H1 (cell line): Measurements from ENCODE around the gene POLDIP3. TPM values are rescaled to one million over a fixed set of nuclear protein-coding genes. Genes with fewer than 3 reads are reported as not detected.

Source experiments
- CTCF ChIA-PET: fragments of 300-600 bp; sonication (Branson Sonifier 250); formaldehyde crosslinking; loops from one replicate; lab custom pipeline; 2021; ENCODE audit not compliant: partially characterized antibody; lab: Charles Lee
- POLR2A ChIA-PET: fragments of 300-600 bp; sonication (Branson Sonifier 250); formaldehyde crosslinking; loops from one replicate; lab custom pipeline; 2021; ENCODE audit warnings: inconsistent platforms; ENCODE audit not compliant: partially characterized antibody; lab: Charles Lee
- DNase-seq, 2 experiments: peaks; one replicate each; pipeline versions ENCODE4 v3.0.0 to v3.0.0-alpha.2; 2010 to 2022; ENCODE audit warnings: low spot score in 2 of 2, low read depth in 1 of 2, mixed read lengths in 1 of 2
- FAIRE-seq: peaks from 2 replicates; lab custom pipeline; 2011; peaks lifted over from hg19 to GRCh38; lab: Jason Lieb, UNC
- H2AFZ ChIP-seq: 2 replicates; pipeline ENCODE4 v1.8.1; 2012; ENCODE audit warnings: low read length, inconsistent platforms
- H2AK5ac ChIP-seq: 2 replicates; pipeline ENCODE4 v1.6.1; 2013; ENCODE audit warnings: low read depth, low read length
- H2BK120ac ChIP-seq: replicated peaks from 2 replicates; pipeline ENCODE3; 2013; ENCODE audit warnings: low read depth, low read length, inconsistent platforms
- H2BK12ac ChIP-seq: 2 replicates; pipeline ENCODE4 v1.6.1; 2013; ENCODE audit warnings: low read depth, low read length
- H2BK15ac ChIP-seq: 2 replicates; pipeline ENCODE4 v1.6.1; 2013; ENCODE audit warnings: low read length
- H2BK20ac ChIP-seq: 2 replicates; pipeline ENCODE4 v1.6.1; 2013; ENCODE audit warnings: low read length
- H2BK5ac ChIP-seq: 2 replicates; pipeline ENCODE4 v1.6.1; 2013; ENCODE audit warnings: low read depth, low read length
- H3K14ac ChIP-seq: 2 replicates; pipeline ENCODE4 v1.6.1; 2013; ENCODE audit warnings: inconsistent platforms; ENCODE audit not compliant: insufficient read length
- H3K18ac ChIP-seq: 2 replicates; pipeline ENCODE4 v1.6.1; 2013; ENCODE audit warnings: low read length; ENCODE audit errors: extremely low read depth
- H3K23ac ChIP-seq: 2 replicates; pipeline ENCODE4 v1.6.1; 2013; ENCODE audit warnings: inconsistent platforms; ENCODE audit not compliant: insufficient read length
- H3K23me2 ChIP-seq: 2 replicates; pipeline ENCODE4 v1.6.1; 2013; ENCODE audit warnings: low read depth, low read length
- H3K27ac ChIP-seq: 2 replicates; pipeline ENCODE4 v1.6.1; 2011; ENCODE audit warnings: low read depth, low read length, inconsistent platforms
- H3K27me3 ChIP-seq, 4 experiments: replicated peaks in 1 of 4; 1 replicate in 1 of 4; 2 replicates in 3 of 4; pipeline versions ENCODE4 v1.6.1 to v1.8.1; 2011 to 2013; ENCODE audit warnings: low read length in 3 of 4, mild to moderate bottlenecking in 3 of 4, inconsistent platforms in 2 of 4, mixed read lengths in 2 of 4, moderate library complexity in 1 of 4; ENCODE audit not compliant: control insufficient read depth in 3 of 4, insufficient read depth in 3 of 4; ENCODE audit errors: extremely low read depth in 1 of 4
- H3K36me3 ChIP-seq, 4 experiments: 2 replicates each; pipeline versions ENCODE4 v1.6.1 to v1.8.1; 2011 to 2013; ENCODE audit warnings: mild to moderate bottlenecking in 4 of 4, low read length in 3 of 4, moderate library complexity in 2 of 4, control low read depth in 1 of 4, inconsistent platforms in 1 of 4; ENCODE audit not compliant: insufficient read depth in 4 of 4, control insufficient read depth in 2 of 4
- H3K4ac ChIP-seq: replicated peaks from 2 replicates; pipeline ENCODE3; 2013; ENCODE audit warnings: low read length, low read depth, mixed read lengths, inconsistent platforms; ENCODE audit not compliant: insufficient read length
- H3K4me1 ChIP-seq, 4 experiments: replicated peaks in 1 of 4; 1 replicate in 1 of 4; 2 replicates in 3 of 4; pipeline versions ENCODE4 v1.6.1 to v1.8.1; 2011 to 2013; ENCODE audit warnings: low read length in 3 of 4, inconsistent platforms in 2 of 4, mixed read lengths in 1 of 4; ENCODE audit not compliant: insufficient read depth in 4 of 4, control insufficient read depth in 3 of 4
- H3K4me2 ChIP-seq, 2 experiments: 2 replicates each; pipeline versions ENCODE4 v1.6.1 to v1.8.1; 2011 to 2013; ENCODE audit warnings: low read depth in 2 of 2, low read length in 2 of 2, control low read depth in 1 of 2, inconsistent platforms in 1 of 2, mild to moderate bottlenecking in 1 of 2; ENCODE audit not compliant: insufficient read depth in 1 of 2
- H3K4me3 ChIP-seq, 4 experiments: fragments of 200-600, 300-600 bp in 1 of 4; sonication (generic), shearing (Covaris generic), sonication (Bioruptor Twin) in 1 of 4; 2 replicates each; pipeline versions ENCODE4 v1.5.1 to v1.8.1; 2011 to 2016; ENCODE audit warnings: low read length in 4 of 4, low read depth in 3 of 4, control low read depth in 2 of 4, inconsistent platforms in 2 of 4, mild to moderate bottlenecking in 2 of 4, mixed read lengths in 1 of 4, moderate library complexity in 1 of 4; ENCODE audit not compliant: insufficient read depth in 2 of 4; ENCODE audit errors: extremely low read depth in 1 of 4
- H3K56ac ChIP-seq: replicated peaks from 2 replicates; pipeline ENCODE3; 2013; ENCODE audit warnings: low read depth, mild to moderate bottlenecking, mixed read lengths, low read length, inconsistent platforms; ENCODE audit not compliant: insufficient read length
- H3K79me1 ChIP-seq: 2 replicates; pipeline ENCODE4 v1.6.1; 2013; ENCODE audit warnings: low read depth, low read length, control low read depth
- H3K79me2 ChIP-seq, 2 experiments: 2 replicates each; pipeline versions ENCODE4 v1.6.1 to v1.8.1; 2012 to 2013; ENCODE audit warnings: low read length in 2 of 2, mild to moderate bottlenecking in 2 of 2, inconsistent platforms in 1 of 2; ENCODE audit not compliant: insufficient read depth in 2 of 2, control insufficient read depth in 1 of 2
- H3K9ac ChIP-seq, 4 experiments: replicated peaks in 1 of 4; 1 replicate in 1 of 4; 2 replicates in 3 of 4; pipeline versions ENCODE4 v1.6.1 to v1.8.1; 2011 to 2013; ENCODE audit warnings: low read depth in 3 of 4, low read length in 3 of 4, control low read depth in 2 of 4, mild to moderate bottlenecking in 2 of 4, moderate library complexity in 2 of 4, inconsistent platforms in 1 of 4; ENCODE audit errors: extremely low read depth in 1 of 4
- H3K9me3 ChIP-seq, 2 experiments: 2 replicates each; pipeline versions ENCODE4 v1.6.1 to v1.8.1; 2012 to 2013; ENCODE audit warnings: mild to moderate bottlenecking in 2 of 2, moderate library complexity in 2 of 2, control low read depth in 1 of 2, inconsistent platforms in 1 of 2, low read depth in 1 of 2, low read length in 1 of 2, mixed read lengths in 1 of 2; ENCODE audit not compliant: insufficient read depth in 2 of 2
- H4K20me1 ChIP-seq, 2 experiments: replicated peaks in 1 of 2; 2 replicates each; pipeline versions ENCODE3 to v1.8.1; 2011 to 2013; ENCODE audit warnings: inconsistent platforms in 2 of 2, low read length in 2 of 2, mild to moderate bottlenecking in 1 of 2; ENCODE audit not compliant: insufficient read depth in 2 of 2, control insufficient read depth in 1 of 2
- H4K5ac ChIP-seq: 2 replicates; pipeline ENCODE4 v1.6.1; 2013; ENCODE audit warnings: low read length, low read depth, mixed read lengths, inconsistent platforms; ENCODE audit not compliant: insufficient read length
- H4K8ac ChIP-seq: 2 replicates; pipeline ENCODE4 v1.8.0; 2013; ENCODE audit warnings: mild to moderate bottlenecking, moderate library complexity, low read length, inconsistent platforms; ENCODE audit not compliant: insufficient read depth; ENCODE audit errors: extremely low read depth
- H4K91ac ChIP-seq: replicated peaks from 2 replicates; pipeline ENCODE3; 2013; ENCODE audit warnings: low read length, mixed read lengths, inconsistent platforms; ENCODE audit not compliant: insufficient read length
- BRCA1 ChIP-seq: IDR thresholded peaks from 2 replicates; pipeline ENCODE4 v1.6.1; 2012; ENCODE audit warnings: low read depth, low read length, improper control_type of control experiment
- CEBPB ChIP-seq: IDR thresholded peaks from 2 replicates; pipeline ENCODE4 v1.6.1; 2012; ENCODE audit warnings: low read depth, low read length
- JUN ChIP-seq: IDR thresholded peaks from 2 replicates; pipeline ENCODE4 v1.6.1; 2011; ENCODE audit warnings: low read depth, mild to moderate bottlenecking, improper control_type of control experiment, low read length
- KDM1A ChIP-seq: fragments of 200-600, 300-600 bp; sonication (generic); IDR thresholded peaks from 2 replicates; pipeline ENCODE4 v1.7.1; 2016; ENCODE audit warnings: mild to moderate bottlenecking, low read length, borderline replicate concordance
- POLR2A ChIP-seq, 2 experiments: IDR thresholded peaks; 1 replicate in 1 of 2; 2 replicates in 1 of 2; pipeline ENCODE4 v1.6.1; 2011; ENCODE audit warnings: low read depth in 2 of 2, low read length in 2 of 2, mild to moderate bottlenecking in 2 of 2; ENCODE audit errors: control extremely low read depth in 1 of 2
- POLR2AphosphoS5 ChIP-seq: IDR thresholded peaks from 2 replicates; pipeline ENCODE4 v1.6.1; 2011; ENCODE audit warnings: low read depth, low read length
- RAD21 ChIP-seq, 2 experiments: IDR thresholded peaks in 1 of 2; conservative IDR thresholded peaks in 1 of 2; 2 replicates each; pipeline ENCODE4 v1.6.1; 2011; ENCODE audit warnings: low read depth in 2 of 2, low read length in 2 of 2, improper control_type of control experiment in 1 of 2, inconsistent platforms in 1 of 2, mild to moderate bottlenecking in 1 of 2, moderate library complexity in 1 of 2
- SIRT6 ChIP-seq: IDR thresholded peaks from one replicate; pipeline ENCODE4 v1.7.1; 2012; ENCODE audit warnings: low read length, inconsistent platforms
- TAF7 ChIP-seq: optimal IDR thresholded peaks from 2 replicates; pipeline ENCODE3; 2011; ENCODE audit warnings: low read depth, mild to moderate bottlenecking, inconsistent platforms, low read length, moderate library complexity, borderline replicate concordance
- WGBS, 2 experiments: shearing (Covaris generic) in 1 of 2; methylation state at CpG; one replicate each; pipeline versions ENCODE4 v1.1.6 to v1.1.7; 2013 to 2015; ENCODE audit warnings: low lambda C conversion rate in 2 of 2, mixed read lengths in 2 of 2, inconsistent platforms in 1 of 2, low coverage in 1 of 2, missing lambda C conversion rate in 1 of 2; ENCODE audit not compliant: insufficient replicate concordance in 2 of 2, insufficient coverage in 1 of 2, insufficient read length in 1 of 2; ENCODE audit errors: extremely low coverage in 1 of 2, missing lambda C conversion rate in 1 of 2; 5-methylcytosine and 5-hydroxymethylcytosine counted together
- polyA plus RNA-seq, 7 experiments: library from polyadenylated mRNA; depleted of rRNA in 3 of 7; stranded (reverse) in 5 of 7; unstranded in 2 of 7; fragments of >200 nt in 5 of 7; fragments of 200-250 nt in 2 of 7; gene quantifications; 1 replicate in 5 of 7; 2 replicates in 1 of 7; 4 replicates in 1 of 7; pipeline versions ENCODE4 v1.2.1 to v1.2.3, GENCODE V29; 2011 to 2013; ENCODE audit warnings: missing spikeins in 2 of 7, mixed read lengths in 2 of 7
- total RNA-seq: library from RNA; stranded (reverse); fragmentation: NEBNext Ultra II Directional; extraction: Animal tissue kit (Norgen Biotek cat#: 25700); gene quantifications from 2 replicates; pipeline ENCODE4 v1.2.1, GENCODE V29; 2021

The POLDIP3 gene
- total and polyA plus RNA-seq, 2 of the 8 experiments (the other 6 are each of a cell fraction or from before 2014, with no cell fraction given) = 43.5 to 84.6 TPM

DNA sequence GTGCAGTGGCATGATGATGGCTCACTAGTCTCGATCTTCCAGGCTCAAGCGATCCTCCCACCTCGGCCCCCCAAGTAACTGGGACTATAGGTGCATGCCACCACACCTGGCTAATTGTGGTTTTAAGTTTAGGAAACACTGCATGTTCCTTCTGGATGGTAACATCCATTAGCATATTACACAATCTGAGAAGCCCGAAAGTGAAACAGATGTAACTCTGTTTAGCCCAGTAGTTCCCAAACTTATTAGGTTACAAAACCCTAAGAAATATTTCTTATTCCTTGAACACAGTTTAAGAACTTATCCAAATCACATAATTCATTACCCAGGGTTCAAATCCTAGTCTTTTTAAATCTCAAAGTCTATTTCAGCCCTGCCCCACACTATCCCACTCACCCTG lies 28.3 kb downstream of the POLDIP3 start:
- no peak overlapping the region for H2BK5ac ChIP-seq
- H4K8ac ChIP-seq = no peak overlapping the region
- H3K56ac ChIP-seq = no peak overlapping the region
- H2AFZ ChIP-seq = no peak overlapping the region
- no peak overlapping the region for H3K27ac ChIP-seq
- ChIA-PET CTCF (interaction anchor here (0.6 to 1.4 kb wide), 2 partner anchors 26 to 132 kb away, joined by 3 to 5 read pairs; no protein-coding TSS in a partner anchor), POLR2A (interaction anchor here (1.0 to 28.3 kb wide), 6 partner anchors 13 to 24 kb away, joined by 3 to 399 read pairs (median 6); partner anchors contain the start of gene POLDIP3)
- H3K36me3 ChIP-seq = peaks cover 30 to 57% (median 45%) of the 10 kb centered on the region in 4 experiments
- no peak overlapping the region for H2BK20ac ChIP-seq
- FAIRE-seq = no peak
- no peak overlapping the region for H2BK15ac ChIP-seq
- DNase-seq = no peak
- H2BK120ac ChIP-seq = no peak overlapping the region
- no peaks in the 10 kb centered on the region; the same call in 1 of the 2 replicates for H3K23me2 ChIP-seq
- no peaks in the 10 kb centered on the region for H3K4me1 ChIP-seq
- H3K9ac ChIP-seq = no peak overlapping the region
- H3K14ac ChIP-seq = no peak overlapping the region
- no peaks in the 10 kb centered on the region for H3K27me3 ChIP-seq
- no peak overlapping the region for H3K4me2 ChIP-seq
- H2AK5ac ChIP-seq = no peak overlapping the region
- no peaks in the 10 kb centered on the region for H3K9me3 ChIP-seq
- no peak overlapping the region for H4K91ac ChIP-seq
- H3K18ac ChIP-seq = no peak overlapping the region
- TF ChIP-seq KDM1A = no peak
- TF ChIP-seq BRCA1 = no peak
- no peak for TF ChIP-seq JUN
- no peak for TF ChIP-seq TAF7
- no peak for TF ChIP-seq SIRT6
- no peak for TF ChIP-seq POLR2A (IDR thresholded peaks at IDR 0.05; ENCODE audit: control extremely low read depth in 1 of 2, low read depth in 2 of 2, low read length in 2 of 2)
- no peak for TF ChIP-seq CEBPB
- no peak for TF ChIP-seq POLR2AphosphoS5
- no peak for TF ChIP-seq RAD21 (IDR thresholded peaks at IDR 0.05 in 1 of 2, conservative IDR thresholded peaks at IDR 0.05 in 1 of 2; ENCODE audit: low read depth in 2 of 2, low read length in 2 of 2)
- H3K79me1 ChIP-seq = peaks cover 2% of the 10 kb centered on the region; the same call in 1 of the 2 replicates
- no peak overlapping the region for H4K5ac ChIP-seq
- 85% methylated on average over 4 of the region's 4 CpGs; no CpG with 5 or more reads in 1 of the 2 experiments for WGBS, 2 experiments
- no peak overlapping the region for H3K4ac ChIP-seq
- no peak overlapping the region for H3K23ac ChIP-seq
- H3K79me2 ChIP-seq = peaks cover 0 to 2% of the 10 kb centered on the region in 2 experiments; a peak in 1 of 4 replicates
- H3K4me3 ChIP-seq = no peak overlapping the region
- H4K20me1 ChIP-seq = peaks cover 0 to 4% of the 10 kb centered on the region in 2 experiments
- no peak overlapping the region for H2BK12ac ChIP-seq
